ENCODE measurements around the gene SOSTDC1.
"Not testable (repeated sequence)": the region's sequence is repeated elsewhere in the genome, so short reads cannot be mapped to it uniquely, and the experiment has no call there.

The SOSTDC1 gene

DNA sequence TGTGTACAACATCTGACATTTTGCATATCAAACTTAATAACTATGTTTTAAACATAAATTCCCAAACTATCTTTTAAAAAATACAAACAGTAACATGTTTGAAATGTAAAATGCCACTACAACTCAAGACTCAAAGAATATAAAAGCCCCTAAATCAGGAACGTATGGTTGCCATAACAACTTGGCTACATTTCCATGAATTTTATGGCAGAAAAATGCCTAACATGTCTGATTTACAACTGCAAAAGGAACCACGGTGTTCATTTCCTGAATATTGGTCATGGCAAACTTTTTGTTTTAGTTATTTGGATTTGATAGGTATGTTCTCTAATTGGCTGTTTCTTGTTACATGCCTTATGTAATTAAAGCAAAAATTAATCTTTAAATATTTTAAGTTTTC, 2.0 kb downstream of the SOSTDC1 start:
- DNase-seq = no peak

DNA sequence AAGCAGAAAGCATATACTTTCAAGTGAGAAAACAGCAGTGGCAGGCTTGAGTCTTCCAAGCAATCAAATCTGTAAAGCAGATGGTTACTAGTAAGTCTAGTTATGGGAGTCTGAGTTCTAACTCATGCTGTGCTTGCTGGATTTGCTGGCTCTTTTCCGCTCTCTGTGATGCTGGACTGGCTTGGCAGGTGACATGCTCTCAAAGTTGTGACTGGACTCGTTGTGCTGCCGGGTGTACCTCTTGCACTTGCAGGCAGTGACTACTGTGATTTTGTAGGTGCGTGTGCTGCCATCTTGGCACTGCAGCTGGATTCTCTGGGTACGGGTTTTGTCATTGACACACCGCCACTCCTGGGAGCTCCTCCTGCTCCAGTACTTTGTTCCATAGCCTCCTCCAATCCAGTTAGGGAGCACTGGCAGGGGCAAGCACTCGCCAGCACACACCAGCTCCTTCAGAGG, 3.1 kb downstream of the SOSTDC1 start:
- DNase-seq = no peak

DNA sequence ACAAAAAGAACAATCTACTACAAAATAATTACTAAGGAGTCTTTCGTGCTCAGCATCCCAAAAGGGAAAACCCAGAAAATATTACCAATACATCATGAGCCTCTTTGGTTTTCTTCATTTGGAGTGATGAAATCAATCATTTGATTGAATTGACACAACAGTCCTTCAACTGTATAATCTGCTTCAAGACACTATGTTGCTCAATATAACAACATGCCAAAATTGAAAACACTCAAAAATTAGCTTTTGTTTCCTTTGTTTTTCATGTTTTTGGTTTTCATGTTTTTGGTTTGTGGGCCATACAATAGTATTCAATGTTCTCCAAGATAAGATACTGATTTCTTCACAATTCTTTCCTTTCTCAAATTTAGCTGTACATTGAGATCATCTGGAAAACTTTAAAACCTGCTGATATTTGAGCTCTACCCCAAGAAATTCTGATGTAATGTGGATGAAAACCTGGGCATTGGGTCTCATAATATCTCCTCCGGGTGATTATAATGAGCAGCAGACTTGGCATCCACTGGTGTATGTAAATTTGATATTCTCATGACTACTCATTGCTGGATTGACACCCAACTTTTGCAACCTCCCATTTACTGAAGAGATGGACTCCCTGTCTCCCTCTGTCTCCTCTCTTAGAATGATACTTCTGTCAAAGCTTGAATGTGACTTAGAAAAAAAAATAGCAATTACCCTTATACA, 4.6 kb downstream of the SOSTDC1 start:
- DNase-seq = no peak

DNA sequence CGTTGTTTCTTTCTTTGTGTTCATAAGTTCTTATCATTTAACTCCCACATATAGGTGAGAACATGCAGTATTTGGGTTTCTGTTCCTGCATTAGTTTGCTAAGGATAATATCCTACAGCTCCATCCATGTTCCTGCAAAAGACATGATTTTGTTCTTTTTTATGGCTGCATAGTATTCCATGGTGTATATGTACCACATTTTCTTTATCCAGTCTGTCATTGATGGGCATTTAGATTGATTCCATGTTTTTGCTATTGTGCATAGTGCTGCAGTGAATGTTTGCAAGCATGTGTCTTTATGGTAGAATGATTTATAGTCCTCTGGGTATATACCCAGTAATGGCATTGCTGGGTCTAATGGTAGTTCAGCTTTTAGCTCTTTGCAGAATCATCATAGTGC, 9.2 kb downstream of the SOSTDC1 start:
- DNase-seq = not testable (repeated sequence)

DNA sequence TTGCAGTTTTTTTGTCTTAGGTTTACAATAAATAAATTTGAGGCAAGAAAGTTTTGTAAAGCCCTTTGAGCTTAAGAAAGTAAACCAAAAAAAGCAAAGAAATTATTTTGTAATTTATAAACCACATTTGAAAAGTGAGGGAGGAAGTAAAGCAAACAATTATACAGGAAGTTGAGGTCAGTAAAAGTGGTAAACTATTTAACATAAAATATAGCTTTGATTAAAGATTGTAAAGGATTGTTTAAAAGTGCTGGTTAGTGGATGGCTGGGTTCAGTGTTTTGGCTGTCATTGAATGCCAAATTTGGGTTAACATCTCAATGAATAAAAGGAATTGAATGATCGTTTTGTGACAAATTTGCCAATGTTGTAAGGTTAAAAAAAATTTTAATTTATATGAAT, 9.9 kb downstream of the SOSTDC1 start:
- no peak for DNase-seq

DNA sequence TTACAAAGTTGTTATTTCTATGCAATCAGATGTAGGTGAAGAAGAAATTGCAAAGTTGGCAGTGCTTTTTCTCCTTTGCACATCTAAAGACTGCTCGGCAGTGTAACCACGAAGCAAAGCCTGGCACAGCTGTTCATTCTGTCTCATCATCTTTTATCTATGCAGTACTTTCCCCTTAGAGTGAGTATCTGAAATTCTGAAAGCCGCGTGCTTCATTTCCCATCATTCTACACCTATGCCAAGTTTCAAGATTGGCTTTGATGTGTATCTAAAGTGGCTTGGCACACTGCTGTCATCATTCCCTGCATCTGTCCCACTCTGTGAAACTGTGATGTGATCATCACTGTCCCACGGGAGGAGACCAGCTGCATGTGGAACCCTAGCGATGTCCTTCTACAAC, 15.2 kb downstream of the SOSTDC1 start:
- DNase-seq = no peak

DNA sequence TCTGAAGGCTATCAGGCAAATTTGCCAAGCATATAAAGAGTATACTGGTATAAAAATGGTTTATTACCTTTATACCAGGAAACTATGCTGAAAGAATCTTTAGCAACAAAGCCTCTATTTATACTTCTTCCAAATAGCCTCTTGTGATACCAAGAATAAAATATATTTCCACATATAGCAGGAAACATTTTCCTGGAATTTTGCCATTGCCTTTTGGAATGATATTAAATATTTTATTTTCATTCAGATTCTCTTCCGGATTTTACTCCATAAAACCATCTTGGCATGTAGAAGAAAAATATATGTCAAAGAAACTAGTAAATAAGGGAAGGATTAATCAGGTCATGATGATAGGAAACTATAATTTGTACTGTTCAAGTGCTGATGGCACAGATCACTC, 17.7 kb downstream of the SOSTDC1 start:
- no peak for DNase-seq

DNA sequence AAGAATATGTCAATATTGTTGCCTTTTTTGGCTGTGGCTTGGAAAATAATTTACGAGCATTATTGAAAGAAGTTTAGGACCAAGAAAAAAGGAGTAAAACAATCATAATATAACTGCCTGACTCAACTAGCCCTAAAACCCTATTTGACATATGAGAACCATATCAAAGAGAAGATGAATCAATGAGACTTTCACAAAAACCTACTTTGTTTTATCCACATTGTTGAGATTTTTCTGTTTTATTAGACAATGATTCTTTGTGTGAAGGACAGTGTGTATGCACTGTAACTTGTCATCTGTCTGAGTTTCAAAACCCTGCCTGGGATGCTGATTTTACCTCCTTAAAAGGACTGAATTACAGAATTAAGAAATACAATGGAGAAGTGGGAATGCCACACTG, 19.0 kb downstream of the SOSTDC1 start:
- no peak for DNase-seq

DNA sequence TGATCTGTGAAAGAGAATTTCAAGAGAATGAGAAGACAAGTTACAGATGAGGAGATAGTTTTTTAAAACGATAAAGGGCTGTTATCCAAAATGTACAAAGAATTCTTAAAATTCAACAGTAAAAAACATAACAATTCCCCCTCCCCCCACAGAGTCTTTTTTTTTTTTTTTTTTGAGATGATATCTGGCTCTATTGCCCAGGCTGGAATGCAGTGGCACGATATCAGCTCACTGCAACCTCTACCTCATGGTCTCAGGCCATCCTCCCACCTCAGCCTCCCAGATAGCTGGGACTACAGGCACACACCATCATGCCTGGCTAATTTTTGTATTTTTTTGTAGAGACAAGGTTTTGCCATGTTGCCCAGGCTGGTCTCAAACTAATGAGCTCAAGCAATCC, 21.7 kb downstream of the SOSTDC1 start:
- DNase-seq = not testable (repeated sequence)

DNA sequence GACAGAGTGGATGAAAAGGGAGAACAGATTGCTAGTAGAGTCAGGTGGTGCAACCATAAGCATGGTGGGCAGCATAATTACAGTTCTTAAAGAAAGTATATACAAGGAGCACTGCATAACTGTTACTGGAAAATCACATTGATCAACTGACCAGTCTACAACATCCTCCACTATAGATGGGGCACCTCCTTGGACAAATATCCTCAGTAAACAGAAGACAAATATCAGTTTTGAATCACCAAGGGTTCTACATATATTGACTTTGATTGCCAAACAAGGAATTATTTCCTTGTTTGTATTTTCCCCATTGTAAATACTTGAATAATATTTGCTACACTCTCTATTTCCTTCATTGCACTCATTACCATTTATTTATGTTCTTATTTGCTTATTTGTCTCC, 26.6 kb downstream of the SOSTDC1 start:
- no peak for DNase-seq

DNA sequence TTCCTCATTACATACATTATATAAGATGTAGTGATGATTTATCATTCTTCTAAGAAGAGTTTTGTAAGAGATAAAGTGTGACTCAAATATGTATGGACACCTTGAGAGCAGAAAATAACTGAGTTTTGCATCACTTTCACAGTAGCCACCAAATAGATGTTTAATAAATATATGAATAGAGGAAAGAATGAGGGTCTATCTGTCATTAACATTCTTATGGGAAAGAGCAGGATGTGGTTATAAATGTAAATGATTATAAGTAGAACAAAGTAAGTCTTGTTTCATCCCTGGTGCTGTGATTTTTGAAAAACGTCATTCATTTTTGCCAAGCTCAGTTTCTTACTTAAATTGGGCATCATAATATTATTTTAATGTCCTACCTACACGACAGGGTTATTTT, 29.2 kb downstream of the SOSTDC1 start:
- DNase-seq = no peak

DNA sequence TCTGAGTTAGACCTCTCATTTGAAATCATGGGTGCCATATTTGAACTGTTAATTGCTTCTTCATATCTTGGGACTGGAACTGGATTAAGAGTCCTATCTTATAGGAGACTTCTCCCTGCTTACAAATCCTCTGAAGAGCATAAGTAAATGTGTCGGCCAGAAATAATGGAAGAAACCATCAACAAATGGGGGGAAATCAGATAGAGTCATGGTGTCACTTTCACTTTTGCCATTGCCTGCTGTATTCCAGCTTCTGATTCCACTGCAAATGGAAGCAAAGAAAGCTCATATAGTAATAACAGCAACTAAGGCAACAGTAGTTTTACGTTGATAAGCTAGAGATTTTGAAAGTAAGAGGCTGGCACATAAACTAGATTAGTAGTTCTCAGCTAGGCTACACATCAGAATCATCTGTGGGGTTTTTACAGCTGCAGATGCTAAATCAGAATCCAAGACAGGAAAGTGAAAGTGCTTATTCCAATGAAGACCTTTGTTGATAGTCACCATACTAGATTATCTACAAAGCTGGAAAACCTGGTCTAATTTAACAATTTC, 31.9 kb downstream of the SOSTDC1 start:
- no peak for DNase-seq

DNA sequence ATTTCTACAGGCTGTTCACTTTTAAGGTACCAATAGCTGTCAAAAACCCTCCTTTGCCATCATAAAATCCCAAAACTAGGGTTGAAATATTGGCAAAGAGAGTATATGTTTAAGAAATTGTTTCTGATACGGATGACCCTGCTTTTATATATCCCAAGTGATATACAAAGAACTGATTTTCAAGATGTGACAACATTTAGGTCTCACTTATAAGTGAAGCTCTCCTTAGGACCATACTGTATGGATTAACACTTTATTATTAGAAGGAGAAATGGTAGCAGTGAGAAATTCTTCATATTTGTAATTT, 33.2 kb downstream of the SOSTDC1 start:
- DNase-seq = no peak

DNA sequence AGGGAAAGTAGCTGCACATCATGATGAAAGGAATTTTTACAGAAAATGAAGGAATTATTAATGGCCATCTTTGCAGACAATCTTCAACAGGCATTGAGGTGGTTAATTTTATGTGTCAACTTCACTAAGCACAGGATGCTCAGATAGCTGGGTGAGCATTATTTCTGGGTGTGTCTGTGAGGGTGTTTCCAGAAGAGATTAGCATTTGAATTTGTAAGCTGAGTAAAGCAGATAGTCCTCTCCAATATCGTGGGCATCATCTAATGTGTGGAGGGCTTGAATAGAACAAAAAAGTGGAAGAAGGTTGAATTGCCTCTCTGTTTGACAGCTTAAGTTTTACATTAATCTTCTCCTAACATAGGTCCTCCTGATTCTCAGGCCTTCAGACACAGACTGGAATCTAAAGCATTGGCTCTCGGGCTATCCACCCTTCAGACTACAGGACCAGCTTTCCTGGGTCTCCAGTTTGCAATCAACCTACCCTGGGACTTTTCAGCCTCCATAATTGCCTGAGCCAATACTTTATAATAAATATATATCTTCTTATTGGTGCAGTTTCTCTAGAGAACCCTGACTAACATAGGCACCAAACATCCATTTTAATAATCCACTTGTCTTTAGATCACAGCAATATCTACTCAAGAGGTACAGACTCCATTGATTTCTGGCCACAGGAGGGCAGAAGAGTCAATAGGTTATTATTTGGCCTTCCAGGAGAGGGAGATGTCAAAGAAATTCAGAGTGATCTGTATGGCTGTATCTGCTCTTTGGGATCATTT, 33.7 kb downstream of the SOSTDC1 start:
- peak in 9 of 56 donors; percentile 3 to 66 (median 13) for DNase-seq

DNA sequence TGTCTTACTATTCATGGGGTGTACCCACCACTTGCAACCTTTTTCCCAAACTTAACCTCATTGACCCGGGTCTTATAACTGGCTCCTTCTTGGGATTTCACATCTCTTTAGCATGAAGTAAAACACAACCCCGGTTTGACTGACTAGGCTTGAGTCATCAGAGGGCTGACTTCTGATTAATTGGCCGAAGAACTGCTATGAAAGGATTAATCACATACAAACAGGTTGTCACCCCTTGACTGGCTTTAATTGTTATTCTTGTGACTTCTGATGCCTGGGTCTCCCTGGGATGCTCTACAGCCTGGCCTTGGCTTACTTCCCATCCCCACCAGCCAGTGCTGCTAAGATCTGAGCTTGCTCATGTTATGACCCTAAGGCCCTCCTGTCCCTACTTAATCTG, 35.4 kb downstream of the SOSTDC1 start:
- DNase-seq = no peak

DNA sequence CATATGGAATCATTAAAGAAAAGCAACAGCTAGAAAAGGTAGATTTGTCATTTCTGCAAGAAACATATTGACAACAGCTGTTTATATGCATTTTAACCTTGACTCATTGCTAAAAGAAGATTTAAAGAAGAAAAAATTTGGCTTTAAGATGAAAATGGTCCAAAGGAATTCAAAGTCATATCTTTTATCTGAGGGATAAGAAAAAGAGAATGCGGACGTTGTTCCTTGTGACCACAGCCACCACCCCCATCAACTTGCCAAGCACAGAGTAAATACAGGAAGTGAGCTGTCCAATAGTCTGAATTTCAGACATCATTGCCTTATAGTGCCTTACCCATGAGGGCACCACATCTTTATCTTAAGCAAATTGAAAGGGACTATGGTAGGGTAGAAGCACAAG, 36.9 kb downstream of the SOSTDC1 start:
- no peak for DNase-seq

DNA sequence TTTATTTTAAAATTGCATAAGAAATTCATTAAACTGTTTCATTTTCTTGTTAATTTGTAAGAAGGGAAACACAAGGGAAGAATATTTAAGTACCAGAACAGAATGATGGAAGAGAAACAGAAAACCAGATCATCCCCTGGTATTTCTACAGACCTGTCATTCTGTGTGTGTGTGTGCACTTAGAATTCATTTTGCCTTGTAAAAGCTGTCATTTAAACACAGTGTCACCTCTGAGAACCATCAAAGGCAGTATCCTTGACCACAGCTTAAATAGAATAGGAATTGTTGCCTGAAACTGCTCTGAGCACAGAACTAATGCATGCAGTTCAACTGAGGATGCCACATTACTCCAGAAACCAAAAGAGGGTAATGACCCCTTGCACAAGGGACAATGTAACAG, 37.4 kb downstream of the SOSTDC1 start:
- no peak for DNase-seq

DNA sequence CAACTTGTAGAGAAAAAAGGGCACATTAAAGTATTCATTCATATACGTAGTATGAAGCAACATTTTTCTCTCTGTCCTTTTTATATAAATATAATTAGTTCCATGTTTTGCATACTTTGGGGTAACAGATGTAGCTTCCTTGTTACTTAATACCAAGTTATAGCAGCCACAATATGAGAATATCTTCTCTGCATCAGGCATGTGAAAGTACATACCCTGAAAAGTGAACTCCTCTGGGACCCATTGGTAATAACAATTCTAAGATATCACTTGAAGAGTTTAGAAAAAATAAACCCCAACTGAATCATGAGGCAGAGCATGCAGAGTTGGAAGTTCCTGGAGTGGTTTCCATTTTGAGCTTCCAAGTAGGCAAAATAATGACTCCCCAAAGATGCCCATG, 41.8 kb downstream of the SOSTDC1 start:
- no peak for DNase-seq

DNA sequence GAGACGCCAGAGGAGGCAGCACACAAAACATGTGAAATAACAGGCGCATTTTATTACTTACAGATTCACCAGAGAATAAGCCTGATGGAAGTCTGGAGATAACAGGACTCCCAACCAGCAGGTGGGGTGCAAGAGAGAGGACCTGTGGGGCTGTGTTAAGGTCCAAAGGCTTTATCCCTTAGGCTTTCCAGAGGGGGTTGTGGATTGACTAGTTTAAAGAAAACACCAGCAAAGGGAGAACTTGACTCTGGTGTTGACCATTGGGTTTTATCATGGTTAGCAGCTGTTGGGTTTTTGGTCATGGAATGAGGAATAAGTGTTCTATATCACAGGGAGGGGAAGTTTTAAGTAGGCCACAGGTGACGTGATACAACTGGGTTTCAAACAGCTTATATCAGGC, 42.6 kb downstream of the SOSTDC1 start:
- no peak for DNase-seq

DNA sequence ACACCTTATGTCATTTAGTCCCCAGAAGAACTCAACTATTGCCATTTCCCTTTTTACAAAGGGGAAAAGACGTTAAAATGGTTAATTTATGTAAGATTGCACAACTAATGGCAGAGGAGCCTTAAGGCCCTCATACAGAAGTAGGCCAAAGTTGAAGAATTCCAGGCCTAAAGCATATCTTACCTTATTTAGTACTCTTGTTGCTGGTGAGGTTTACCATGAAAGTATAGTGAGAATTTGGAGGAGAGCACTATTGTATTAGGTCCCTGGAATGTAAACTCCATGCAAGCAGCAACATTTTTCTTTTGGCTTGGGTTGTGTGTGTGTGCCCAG, 43.5 kb downstream of the SOSTDC1 start:
- no peak for DNase-seq

DNA sequence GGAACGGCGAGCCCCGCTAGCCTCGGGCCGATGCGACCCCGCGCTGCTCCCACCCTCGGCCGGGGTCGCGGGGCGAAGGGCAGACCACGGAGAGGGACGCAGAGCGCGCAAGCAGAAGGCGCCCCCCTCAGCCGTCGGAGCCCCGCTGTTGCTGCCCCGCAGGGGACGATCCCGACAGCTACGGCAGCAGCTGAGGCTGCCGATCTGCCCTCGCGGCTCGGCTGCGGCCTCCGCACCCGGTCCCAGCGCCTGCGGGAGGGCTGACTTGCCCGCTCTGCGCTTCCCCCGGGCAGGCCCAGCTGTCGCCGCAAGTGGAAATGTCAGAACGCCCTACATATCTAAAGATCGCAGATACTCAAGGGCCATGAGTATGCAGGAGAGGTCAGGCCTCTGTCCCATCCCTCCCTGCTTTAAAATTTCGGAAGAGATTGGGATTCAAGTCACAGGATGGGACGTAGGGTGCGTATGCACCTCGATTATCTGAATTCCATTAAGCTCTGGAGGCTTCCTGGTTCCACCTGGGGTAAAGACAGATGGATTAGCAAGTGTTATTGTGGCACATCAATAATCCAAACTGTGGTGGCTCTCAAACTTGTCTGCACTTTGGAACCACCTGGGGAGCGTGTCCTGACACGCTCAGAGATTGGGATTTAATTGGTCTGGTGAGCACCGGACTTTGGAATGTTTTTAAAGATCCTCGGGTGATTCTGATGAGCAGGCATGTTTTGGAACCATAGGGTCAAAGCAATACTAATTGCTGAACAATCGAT, 44.0 kb downstream of the SOSTDC1 start, which contains the start of gene CRPPA:
CRPPA (minus strand) TSS at position 206 of the 770 bp plus-strand sequence. CDS start 216 bp downstream, outside the sequence.
- DNase-seq = peak in 25 of 56 donors; percentile 24 to 74 (median 57)
